Ecto neural progenitor cell (in vitro differentiated cells): ENCODE measurements around the gene NUAK1.

ENCODE experiments used
- DNase-seq: peaks from one replicate; pipeline ENCODE4 v3.0.0-alpha.2; 2018; ENCODE audit warnings: low spot score

The NUAK1 gene

DNA sequence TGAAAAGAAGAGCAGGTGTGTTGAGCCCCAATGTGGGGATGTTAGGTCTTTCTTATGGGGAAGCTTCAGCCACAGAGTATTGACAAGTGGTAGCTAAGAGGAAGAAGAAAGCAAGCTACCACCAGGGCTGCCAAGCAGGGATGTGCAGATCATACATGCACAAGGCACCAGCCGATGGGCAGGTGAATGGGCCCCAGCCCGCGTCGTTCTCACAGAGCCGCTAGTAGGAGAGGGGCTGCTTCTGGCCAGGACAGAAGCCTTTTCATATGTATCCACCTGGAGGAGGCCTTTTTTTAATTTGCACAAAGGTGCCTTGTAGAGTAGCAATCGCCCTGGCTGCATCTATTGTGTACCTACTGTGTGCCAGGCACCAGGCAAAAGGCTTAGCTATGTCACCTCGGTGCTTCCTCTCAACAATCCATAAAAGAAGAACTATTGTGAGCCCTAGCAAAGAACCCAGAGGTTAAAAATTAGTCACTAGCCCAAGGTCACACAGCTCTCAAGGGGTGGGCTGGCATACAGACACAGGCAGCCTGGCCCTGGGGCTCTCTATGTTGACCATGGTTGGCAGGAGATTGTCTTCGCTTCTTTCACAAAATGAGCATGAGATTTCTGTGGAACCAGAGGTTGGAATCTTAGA lies 8.2 kb downstream of the NUAK1 start:
- no peak for DNase-seq

DNA sequence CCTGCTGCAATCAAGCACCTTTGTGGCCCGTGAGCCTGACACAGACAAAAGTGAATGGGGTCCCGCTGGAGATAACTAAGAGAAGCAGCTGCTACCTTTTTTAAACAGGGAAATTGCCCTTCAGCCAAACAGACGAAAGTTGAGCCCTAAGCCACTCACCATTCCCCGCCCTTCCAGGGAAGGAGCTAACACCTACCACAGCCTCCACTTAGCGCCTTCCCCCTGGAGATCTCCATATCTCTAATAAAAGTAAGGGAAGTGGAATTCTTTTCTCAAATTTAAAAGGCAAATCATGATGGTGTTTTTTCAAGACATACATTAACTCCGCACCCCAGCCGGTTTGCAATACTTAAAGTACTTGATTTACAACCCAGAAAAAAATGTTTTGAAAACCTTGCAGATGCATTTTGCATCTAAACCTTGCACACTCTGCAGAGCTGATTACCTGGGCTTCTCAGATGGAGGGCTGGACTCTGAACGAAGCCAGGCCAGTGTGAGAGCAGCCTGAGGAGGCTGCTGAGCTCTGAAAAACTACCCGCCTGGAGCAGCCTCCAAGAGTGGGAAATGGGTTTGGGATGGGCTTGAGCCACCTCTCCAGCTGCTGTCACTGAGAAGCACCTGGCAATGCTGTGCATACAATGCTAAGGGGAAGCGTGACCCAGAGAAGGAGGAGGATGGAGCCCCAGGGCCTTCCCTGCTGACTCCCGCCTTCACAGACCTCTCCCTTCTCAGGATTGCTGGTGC lies 10.0 kb downstream of the NUAK1 start:
- DNase-seq = no peak

DNA sequence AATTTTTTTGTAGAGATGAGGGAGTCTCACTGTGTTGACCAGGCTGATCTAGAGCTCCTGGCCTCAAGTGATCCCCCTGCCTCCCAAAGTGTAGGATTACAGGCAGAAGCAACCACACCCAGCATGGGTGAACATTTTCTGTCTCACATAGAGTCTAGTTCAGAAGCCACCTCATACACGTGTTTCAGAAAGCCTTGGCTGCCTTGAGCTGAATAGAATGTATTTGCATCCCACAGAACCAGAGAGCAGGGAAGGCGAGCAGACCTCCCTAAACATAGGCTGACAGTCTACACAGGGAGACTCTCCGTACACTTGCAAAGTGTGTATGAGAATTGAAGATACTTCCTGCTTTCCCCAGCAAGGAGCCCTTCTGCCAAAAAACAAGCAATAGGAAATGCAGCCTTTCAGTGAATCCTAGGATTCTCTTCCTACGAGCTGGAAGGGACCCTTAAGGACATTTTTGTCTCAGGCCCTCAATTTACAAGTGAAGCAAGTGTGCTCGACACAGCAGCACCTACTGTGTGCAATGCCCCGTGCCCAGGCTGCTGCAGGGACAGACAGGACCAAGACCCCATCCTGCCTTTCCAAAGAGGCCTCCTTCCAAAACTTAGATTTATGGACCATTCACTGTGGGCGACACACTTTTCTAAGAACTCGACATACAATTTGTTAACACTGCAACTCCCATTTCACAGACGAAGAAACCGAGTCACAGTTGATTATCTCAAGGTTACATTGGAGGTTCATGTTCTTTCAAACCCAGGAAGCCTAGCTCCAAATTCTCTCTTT lies 11.2 kb downstream of the NUAK1 start:
- no peak for DNase-seq

DNA sequence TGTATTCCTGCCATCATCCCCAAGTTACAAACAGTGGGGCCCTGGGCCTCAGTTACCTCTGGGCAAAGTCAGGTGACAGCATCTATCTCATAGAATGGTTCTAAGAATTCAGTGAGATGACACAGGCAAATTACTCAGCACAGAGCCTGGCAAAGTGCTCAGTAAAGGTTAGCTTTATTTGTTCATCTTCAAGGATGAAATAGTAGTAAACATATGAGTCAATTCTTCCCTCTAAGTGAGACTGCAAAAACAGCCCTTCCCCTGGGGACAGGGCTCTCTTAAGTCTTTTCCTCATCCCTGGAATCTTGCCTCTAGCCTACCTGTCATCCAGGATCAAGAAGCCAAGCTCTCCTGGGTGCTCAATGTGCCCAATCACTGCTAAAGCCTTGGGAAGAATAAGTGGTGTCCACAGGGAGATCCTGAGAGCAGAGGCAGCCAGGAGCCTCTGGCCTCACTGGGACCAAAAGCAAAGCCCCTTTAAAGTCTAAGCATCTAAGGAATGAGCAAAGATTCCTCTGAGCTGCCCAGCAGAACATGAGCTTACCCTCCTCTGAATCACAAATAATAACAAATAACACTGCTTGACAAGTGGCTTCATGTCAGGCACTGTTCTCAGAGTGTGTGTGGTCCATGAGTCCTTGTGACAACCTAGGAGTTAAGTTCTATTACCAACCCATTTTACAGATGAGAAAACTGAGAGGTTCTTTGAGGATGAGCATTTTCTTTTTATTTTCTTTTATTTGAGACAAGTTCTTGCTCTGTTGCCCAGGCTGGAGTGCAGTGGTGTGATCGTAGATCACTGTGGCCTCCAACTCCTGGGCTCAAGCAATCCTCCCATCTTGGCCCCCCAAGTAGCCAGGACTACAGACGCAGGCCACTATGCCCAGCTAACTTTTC lies 12.1 kb downstream of the NUAK1 start:
- no peak for DNase-seq

DNA sequence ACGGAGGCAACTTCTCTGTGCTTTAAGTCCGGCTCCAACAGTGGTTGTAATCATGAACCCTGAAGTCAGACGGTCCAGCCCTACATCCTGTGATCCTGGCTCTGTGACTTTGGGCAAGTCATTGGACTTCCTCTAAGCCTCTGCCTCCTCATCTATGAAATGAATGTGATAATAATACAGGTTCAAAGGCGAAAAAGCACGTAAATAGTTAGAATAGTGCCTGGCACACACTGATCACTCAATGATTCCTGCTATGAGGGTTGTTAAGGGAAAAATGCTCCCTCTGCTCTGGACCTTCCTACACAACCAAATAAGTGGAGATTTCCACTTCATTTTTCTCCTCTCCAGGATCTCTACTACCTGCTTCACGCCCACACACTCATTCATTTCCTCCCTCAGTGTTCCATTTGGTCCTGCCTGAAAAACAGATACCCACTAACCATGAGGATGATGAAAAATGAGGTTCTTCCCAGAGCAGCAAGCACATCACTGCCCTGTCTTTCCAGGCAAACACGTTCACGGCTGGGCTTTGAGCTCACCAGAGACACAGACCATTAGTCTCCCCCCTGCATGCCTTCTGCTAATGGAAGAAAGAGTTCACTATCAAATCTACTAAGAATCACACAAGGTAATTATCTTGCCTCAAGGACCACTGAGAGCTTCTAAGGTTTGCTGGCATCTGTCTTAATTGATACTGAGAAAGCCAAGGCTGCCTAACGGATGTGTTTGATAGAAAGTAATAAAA lies 13.2 kb downstream of the NUAK1 start:
- DNase-seq = no peak

DNA sequence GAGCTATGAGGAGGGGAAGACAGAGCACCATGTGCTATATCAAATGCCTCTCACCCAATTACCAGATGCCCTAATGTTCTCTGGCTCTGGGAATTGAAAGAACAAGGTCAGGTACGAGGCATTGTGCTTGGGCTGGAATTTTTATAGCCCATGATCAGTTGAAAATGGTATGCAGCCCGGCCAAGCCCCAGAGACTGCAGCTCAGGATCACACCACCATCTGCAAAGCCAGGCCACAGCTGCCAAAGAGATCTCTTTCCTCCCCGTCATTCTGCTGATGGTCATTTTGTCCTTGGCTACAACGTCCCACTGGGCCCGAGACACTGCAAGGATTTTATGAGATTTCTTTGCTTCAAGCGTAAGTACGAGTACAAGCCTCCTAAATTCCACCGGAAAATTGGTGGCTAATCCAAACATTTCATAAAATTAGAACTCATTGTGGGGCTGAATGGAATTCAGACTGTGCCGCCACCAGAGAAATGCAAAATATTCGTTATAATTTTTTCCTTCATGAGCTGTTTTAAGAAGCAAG lies 15.1 kb downstream of the NUAK1 start:
- no peak for DNase-seq

DNA sequence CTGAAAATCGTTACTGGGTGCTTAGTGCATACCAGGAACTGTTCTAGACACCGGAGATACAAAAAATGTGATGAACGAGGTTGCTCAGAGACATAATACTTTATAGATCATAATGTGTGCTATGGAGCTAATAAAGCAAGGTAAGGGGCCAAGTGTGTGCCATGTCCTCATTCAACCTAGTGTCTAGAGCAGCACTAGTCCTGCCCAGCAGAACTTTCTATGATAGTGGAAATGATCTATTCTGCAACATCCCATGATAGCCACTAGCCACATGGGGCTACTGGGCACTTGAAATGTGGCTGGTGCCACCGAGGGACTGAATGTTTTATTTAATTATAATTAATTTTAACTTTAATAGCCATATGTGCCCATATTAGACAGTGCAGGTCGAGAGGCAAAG lies 15.6 kb downstream of the NUAK1 start:
- DNase-seq = no peak

DNA sequence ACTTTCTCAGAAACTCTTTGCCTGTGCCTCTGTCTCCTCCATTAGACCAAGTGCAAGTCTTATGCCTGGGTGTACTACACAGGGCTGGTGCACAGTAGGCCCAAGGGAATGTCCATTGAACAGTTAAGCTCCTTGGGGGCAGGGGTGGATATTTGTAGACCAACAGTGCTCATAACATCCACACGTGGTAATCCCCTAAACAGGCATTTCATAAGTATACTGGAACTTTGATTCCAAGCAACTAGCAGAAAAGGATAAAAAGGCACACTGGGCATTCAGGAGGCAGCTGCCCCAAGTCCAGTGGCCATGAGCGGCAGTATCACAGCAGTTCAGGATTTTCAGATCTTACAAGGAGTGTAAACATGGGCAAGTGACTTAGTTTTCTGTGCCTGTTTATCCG lies 16.8 kb downstream of the NUAK1 start:
- DNase-seq = no peak

DNA sequence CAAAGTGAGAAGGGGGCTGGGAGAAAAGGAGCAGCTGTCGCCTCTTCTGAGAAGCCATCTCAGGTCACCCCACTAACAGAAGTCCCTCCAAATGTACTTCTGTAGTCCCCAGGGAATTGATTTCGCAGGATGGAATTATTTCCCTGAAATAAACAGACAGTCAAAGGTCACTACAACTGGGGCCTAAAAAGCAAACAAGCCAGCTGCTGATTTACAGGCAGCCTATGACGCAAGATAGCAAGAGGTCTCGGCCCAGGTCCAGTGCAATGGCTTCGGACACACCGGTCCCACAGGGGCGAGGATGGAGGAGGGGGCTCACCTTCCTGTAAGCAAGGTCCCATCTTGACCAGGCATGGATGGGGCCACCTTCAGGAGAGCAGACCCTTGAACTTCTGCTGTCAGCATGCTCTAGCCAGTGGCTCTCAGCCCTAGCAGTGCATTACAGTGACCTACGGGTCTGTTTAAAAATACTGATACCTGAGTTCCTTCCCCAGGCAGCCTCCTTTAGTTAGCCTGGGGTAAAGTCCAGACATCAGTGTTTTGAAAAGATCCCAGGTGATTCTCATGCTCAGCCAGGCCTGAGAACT lies 18.1 kb downstream of the NUAK1 start:
- no peak for DNase-seq

DNA sequence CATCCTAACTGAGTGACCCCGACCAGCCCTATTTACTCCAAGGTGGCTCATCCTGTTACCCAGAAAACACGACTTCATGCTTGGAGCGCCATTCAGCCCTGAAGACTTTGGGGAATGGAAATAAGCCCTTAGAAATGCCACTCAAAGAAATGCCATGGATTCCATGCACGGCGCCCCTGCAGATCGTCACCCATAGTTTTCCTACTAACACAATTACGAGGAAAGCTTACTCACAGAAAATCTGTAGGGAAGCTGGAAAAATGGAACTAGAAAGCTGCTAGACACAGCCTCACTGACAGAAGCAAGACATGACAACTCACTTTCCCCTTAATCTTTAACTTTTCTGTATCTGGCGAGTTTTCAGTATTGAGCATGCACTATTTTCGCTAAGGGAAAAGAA lies 19.5 kb downstream of the NUAK1 start:
- no peak for DNase-seq

DNA sequence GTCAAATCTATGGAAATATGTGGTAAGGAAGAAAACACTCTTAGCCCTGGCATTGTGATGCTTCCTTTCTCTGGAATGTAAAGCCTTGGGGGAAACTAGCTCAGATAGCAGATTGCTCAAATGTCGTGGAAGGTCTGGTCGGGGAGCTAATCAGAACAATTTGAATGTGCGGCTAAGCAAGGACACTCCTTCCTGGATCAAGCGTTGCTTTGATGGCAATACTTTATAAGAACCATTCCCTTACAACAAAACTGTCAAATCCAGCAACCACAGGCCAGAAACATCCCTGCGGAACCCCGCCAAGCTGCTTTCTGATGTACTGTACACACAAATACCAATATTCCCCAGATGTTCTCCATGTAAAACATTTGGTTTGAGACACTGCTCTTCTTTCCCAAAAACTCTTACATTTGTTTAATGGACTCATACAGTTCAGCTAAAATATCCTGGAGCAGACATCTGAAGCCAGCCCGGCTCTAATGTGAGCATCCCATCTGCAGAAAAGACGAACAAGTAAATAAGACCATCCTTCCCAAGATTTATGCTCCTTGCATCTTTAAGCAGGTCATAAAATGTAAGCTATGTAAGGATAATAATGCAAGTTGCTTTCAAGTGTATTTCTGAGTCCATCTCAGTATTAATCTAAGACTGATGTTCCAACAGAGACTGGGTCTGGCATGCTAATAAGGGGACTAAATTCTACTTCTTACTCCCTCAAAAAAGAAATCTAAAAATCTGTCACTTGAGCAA lies 20.2 kb downstream of the NUAK1 start:
- no peak for DNase-seq

DNA sequence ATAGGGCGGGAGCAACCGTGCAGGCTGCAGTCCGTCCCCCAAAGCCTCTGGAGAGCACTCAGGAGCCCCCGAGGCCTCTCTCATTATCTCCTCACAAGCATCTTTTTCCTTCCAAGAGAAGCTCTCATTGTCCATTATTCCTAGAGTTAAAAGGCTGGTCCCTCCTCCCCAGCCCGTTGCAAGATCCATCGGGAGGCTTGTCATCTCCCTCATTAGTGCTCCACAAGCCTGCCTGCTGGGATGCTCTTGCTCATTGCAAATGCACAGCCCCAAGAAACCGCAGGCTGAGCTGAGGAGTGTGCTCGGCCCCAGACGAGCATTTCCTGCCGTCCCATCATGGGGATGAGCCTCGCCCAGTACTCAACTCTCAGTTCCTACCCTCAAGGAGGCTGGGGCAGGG lies 23.3 kb downstream of the NUAK1 start:
- no peak for DNase-seq

DNA sequence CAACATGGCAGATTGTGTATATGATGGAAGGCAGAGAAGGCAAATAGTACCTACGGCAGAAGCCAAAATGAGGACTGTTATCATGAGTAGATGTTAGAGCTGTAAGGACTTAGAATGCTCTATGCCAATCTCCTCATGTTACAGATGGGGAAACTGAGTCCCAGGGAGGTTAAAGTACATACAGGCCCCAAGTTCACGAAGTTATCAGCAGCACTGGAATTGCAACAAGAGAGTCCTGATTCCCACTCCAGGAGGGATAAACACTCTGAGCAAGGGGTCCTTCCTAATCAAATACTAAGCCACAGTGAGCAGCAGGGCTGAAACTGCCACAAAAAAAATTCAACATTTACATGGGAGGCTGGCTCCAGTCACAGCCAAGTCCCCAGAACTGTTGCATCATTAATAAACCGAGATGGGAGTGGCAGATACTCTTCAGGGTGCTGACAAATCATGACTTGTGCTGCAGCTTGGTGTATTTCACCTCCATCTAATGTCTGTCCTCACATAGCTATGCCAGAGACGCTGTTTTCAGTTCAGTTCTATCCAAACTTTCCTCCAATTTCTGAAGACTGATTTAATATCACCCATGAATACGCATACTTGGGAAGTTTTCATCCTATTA lies 24.2 kb downstream of the NUAK1 start:
- no peak for DNase-seq

DNA sequence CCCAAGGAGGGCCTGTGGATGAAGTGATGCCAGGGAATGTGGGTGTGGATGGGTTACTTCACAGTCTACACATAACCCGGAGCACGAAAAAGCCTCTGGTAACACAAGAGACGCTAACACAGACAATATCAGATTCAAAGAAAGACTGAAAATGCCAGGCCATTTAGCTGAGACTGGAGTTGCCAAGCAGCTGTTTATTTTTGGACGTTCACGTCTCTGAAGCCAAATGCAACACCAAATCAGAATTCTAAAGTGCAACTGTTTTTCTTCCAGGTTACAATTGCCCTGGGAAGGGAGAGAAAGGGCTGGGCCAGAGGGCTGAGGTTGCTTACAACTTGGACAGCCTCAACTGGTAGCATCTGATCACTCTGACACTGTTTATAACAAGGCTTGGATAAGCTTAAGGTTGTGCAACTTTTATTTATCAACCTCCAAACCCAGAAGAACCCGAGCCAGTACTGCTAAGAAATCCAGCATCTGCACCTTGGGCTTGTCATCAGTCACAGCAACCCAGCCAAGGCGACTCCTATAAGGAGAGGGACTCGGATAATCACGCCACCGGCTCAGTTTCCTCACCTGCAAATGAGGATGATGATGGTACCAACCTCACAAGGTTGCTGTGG lies 24.8 kb downstream of the NUAK1 start:
- no peak for DNase-seq

DNA sequence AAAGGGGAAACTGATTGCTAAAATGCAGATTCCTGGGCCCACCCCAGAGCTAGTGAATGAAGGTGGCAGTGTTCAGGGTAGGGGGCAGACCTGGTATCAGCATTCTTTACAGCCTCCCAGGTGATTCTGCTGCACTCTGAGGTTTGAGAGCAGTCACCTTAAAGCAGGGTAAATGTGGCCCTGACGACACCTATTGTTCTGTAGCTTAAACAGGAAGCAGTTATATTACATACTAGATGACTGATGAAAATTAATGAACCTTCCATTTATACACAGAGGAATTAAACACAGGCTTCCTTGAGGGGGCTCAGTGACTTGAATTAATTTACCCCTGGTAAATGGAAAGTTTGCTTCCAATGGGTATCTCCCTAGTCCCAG lies 25.3 kb downstream of the NUAK1 start:
- DNase-seq = no peak

DNA sequence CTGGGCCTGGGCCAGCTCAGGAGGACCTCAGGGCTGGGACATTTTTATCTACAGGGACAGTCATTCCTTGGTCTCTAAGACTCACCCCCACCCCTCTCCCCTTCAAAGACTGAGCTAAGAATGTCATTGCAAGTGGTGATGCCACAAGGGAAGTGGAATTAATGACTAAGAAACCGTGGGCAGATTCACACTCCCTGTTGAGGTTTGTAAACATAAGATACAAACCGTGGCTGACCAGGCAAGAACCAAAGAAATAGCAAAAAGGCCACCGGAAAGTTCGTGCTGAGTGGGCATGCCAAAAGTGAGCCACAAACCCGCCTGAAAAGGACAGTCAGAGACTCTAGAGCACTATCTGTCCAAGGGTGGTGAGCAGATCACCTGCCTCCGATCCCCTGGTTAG lies 25.7 kb downstream of the NUAK1 start:
- no peak for DNase-seq

DNA sequence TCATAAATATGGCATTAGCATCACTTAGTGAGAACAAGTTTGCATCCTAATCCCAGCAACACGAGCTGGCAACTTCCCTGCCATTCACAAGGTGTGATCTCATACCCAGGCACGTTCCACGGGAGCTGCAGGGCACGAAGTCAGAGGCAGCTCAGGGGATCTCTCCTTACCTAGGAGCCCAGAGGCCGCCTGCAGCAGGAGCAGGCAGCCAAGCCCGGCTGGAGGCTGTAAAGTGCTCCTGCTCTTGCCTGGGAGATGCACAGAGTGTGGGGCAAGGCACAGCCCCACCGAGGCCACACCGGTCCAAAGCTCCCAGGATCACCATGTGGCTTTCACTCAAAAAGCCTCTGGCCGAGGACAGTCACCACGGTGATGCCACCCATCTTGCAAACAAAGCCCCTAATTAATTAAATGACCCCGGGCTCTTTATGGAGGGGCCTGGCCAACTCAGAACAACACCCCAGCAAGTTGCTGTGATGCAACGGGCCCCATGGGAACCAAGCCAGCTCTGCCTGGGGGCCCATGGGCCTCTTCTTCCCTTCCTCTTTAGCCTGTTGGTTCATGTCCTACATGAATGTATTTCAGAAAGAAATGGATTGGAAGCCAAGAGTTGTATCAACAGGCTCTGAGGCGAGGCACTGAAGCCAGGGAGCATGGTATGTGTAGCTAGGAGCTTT lies 26.5 kb downstream of the NUAK1 start:
- DNase-seq = no peak

DNA sequence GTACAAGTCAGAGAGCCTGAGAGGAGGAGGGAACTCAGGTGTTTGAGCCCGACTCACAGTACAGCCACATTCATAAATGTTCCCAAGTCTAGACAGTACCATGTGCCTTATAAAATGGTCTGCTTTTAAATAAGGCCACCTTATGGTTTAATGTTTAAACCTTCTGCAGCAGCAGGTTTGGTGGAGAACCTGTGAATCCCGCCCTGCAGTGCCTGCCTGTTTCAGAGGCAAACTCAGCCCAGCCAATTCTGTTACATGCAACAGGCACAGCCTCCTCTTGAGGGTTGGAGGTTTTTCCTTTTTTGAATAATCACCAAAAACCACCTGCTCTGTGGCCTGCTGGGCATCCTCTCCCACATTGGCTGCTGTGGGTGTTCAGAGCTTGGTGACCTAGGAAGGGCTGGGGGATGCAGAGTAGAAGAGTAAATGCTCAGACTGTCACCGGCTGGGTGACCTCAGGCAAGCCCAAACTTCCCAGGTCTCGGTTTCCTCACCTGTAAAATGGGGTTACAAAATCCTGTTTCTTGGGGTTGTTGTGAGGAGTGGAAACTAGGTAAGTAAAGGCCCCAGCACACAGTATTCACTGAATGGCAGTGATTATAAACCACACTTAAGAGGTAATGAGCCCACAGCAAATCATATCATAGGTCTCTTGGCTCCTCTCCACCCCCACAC lies 28.0 kb downstream of the NUAK1 start:
- no peak for DNase-seq
